GM12892 (cell line): ENCODE data around the gene PGAP2.

ENCODE experiments used
- POLR2A ChIP-seq: IDR thresholded peaks from 2 replicates; pipeline ENCODE4 v1.6.1; 2011; ENCODE audit warnings: low read depth, low read length, control low read depth
- TAF1 ChIP-seq: IDR thresholded peaks from 2 replicates; pipeline ENCODE4 v1.6.1; 2011; ENCODE audit warnings: low read depth, mild to moderate bottlenecking, control low read depth, low read length, borderline replicate concordance

- TF ChIP-seq TAF1, result no peak
- TF ChIP-seq POLR2A, result no peak
These were observed 16.5 kb downstream of the PGAP2 start for GRCh38 chr11:3824714-3825472.
